ENCODE results near the gene STRADA. TPM values are rescaled to one million over a fixed set of nuclear protein-coding genes. Genes with fewer than 3 reads are reported as not detected.

Gene STRADA
- polyA plus RNA-seq, 1 experiment: 28.0 TPM

- TF ChIP-seq, protein P1, sequence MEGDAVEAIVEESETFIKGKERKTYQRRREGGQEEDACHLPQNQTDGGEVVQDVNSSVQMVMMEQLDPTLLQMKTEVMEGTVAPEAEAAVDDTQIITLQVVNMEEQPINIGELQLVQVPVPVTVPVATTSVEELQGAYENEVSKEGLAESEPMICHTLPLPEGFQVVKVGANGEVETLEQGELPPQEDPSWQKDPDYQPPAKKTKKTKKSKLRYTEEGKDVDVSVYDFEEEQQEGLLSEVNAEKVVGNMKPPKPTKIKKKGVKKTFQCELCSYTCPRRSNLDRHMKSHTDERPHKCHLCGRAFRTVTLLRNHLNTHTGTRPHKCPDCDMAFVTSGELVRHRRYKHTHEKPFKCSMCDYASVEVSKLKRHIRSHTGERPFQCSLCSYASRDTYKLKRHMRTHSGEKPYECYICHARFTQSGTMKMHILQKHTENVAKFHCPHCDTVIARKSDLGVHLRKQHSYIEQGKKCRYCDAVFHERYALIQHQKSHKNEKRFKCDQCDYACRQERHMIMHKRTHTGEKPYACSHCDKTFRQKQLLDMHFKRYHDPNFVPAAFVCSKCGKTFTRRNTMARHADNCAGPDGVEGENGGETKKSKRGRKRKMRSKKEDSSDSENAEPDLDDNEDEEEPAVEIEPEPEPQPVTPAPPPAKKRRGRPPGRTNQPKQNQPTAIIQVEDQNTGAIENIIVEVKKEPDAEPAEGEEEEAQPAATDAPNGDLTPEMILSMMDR (IDR thresholded peaks at IDR 0.05; ENCODE audit: low read depth, low read length): no peak
- POLR2A ChIA-PET: no interaction called here
- Histone ChIP-seq H3K27ac (ENCODE audit: low read depth, low read length) (no peak overlapping the region), H3K27me3 (ENCODE audit: control insufficient read depth, insufficient read depth, low read length) (no peaks in the 10 kb centered on the region), H3K4me3 (ENCODE audit: low read depth, low read length) (no peak overlapping the region), H3K9me3 (ENCODE audit: control insufficient read depth, insufficient read depth, low read length) (no peaks in the 10 kb centered on the region)
- CTCF ChIA-PET: no interaction called here
- DNase-seq (ENCODE audit: low read depth, low spot score): no peak
Measured at GRCh38 chr17:63682441-63682840, 59.2 kb downstream of the STRADA start.

DNA sequence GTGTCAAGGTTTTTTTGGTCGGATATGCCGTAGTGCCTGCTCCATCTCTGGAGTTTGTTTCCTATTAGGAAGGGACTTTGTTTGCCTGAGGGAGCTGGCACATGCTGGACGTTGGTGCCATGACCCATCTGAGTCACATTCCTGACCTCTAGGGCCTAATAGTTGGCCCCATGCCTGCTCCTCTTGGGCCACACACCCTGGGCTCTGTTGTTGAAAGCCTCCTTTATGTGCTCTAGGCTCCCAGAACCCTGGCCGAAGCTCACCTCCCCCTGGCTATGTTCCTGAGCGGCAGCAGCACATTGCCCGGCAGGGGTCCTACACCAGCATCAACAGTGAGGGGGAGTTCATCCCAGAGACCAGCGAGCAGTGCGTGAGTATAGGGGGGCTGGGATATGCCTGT is 60.1 kb downstream of the STRADA start:
- H3K27me3 ChIP-seq (ENCODE audit: control insufficient read depth, insufficient read depth, low read length): no peaks in the 10 kb centered on the region
- no peak for DNase-seq (ENCODE audit: low read depth, low spot score)
- no peaks in the 10 kb centered on the region for H3K9me3 ChIP-seq (ENCODE audit: control insufficient read depth, insufficient read depth, low read length)
- ChIA-PET POLR2A (no interaction called here), CTCF (no interaction called here)
- H3K4me3 ChIP-seq (ENCODE audit: low read depth, low read length): no peak overlapping the region
- no peak overlapping the region for H3K27ac ChIP-seq (ENCODE audit: low read depth, low read length)
- TF ChIP-seq, protein P1 (IDR thresholded peaks at IDR 0.05; ENCODE audit: low read depth, low read length): no peak

DNA sequence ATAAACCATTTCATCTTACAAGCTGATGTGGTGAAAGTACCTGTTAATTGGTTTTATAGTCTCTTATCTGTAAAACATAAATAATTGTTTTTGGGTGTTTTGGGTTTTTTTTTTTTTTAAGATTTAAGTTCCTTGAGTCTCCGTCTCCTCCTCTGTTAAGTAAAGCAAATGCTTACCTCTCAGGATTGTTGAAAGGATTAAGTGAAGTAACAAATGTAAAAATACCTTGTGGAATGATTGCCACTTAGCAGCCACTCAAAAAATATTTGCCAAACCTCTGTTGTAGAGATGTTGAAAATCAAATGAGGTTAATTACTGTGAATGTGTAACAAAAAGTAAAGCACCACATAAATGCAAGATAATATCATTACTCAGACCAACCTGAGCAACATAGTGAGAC is 60.9 kb downstream of the STRADA start:
- TF ChIP-seq, protein P1 (IDR thresholded peaks at IDR 0.05; ENCODE audit: low read depth, low read length): no peak
- H3K27ac ChIP-seq (ENCODE audit: low read depth, low read length): no peak overlapping the region
- DNase-seq (ENCODE audit: low read depth, low spot score): no peak
- ChIA-PET CTCF (interaction anchor here (1.2 kb wide), 1 partner anchor 69 kb away, joined by 3 read pairs; no protein-coding TSS in a partner anchor), POLR2A (no interaction called here)
- no peaks in the 10 kb centered on the region for H3K9me3 ChIP-seq (ENCODE audit: control insufficient read depth, insufficient read depth, low read length)
- H3K27me3 ChIP-seq (ENCODE audit: control insufficient read depth, insufficient read depth, low read length): no peaks in the 10 kb centered on the region
- H3K4me3 ChIP-seq (ENCODE audit: low read depth, low read length): no peak overlapping the region

GRCh38 chr17:63679214-63679613 is 62.4 kb downstream of the STRADA start:
- ChIA-PET CTCF (interaction anchor here (1.0 to 1.4 kb wide), 2 partner anchors 17 to 67 kb away, joined by 3 to 4 read pairs; no protein-coding TSS in a partner anchor), POLR2A (no interaction called here)
- Histone ChIP-seq H3K9me3 (ENCODE audit: control insufficient read depth, insufficient read depth, low read length) (no peaks in the 10 kb centered on the region), H3K4me3 (ENCODE audit: low read depth, low read length) (no peak overlapping the region), H3K27ac (ENCODE audit: low read depth, low read length) (no peak overlapping the region), H3K27me3 (ENCODE audit: control insufficient read depth, insufficient read depth, low read length) (no peaks in the 10 kb centered on the region)
- TF ChIP-seq, protein P1 (IDR thresholded peaks at IDR 0.05; ENCODE audit: low read depth, low read length): 0 out of 2 replicates have a peak, but pooled peaks have one; percentile 7
- no peak for DNase-seq (ENCODE audit: low read depth, low spot score)

DNA sequence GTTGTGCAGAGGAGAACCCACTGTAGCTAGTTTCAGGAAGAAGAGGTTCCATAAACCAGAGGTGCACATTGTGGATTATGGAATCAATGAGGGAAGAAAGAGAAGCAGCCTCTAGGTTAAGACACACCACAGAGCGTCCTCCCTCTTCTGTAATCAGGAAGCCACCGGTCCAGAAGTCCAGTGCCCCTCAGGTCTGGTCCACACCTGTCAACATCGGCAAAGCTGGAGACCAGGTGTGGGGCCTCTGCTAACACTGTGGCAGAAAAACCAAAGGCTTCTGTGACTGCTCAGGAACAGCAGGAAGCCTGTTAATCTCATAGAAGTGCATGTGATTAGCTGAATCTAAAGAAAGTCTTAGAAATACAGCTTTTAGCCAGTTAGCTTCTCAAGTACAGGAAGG is 65.0 kb downstream of the STRADA start:
- H3K9me3 ChIP-seq (ENCODE audit: control insufficient read depth, insufficient read depth, low read length): no peaks in the 10 kb centered on the region
- H3K27ac ChIP-seq (ENCODE audit: low read depth, low read length): no peak overlapping the region
- H3K27me3 ChIP-seq (ENCODE audit: control insufficient read depth, insufficient read depth, low read length): no peaks in the 10 kb centered on the region
- TF ChIP-seq, protein P1 (IDR thresholded peaks at IDR 0.05; ENCODE audit: low read depth, low read length): no peak
- ChIA-PET CTCF (interaction anchor here (3.5 kb wide), 1 partner anchor 251 kb away, joined by 15 read pairs; no protein-coding TSS in a partner anchor), POLR2A (no interaction called here)
- DNase-seq (ENCODE audit: low read depth, low spot score): no peak
- H3K4me3 ChIP-seq (ENCODE audit: low read depth, low read length): no peak overlapping the region
